Measurements from ENCODE around the gene DDO. TPM values are rescaled to one million over a fixed set of nuclear protein-coding genes. Genes with fewer than 3 reads are reported as not detected.

The DDO gene
- total and polyA plus RNA-seq, 9 donors, result 0.08 to 0.49 (median 0.22) TPM; not detected in 3

- H3K36me3 ChIP-seq (ENCODE audit: control insufficient read depth, insufficient read depth, low read length), result no peaks in the 10 kb centered on the region
- no peak overlapping the region for H3K27ac ChIP-seq (ENCODE audit: low read length)
- DNase-seq, result no peak
- no peaks in the 10 kb centered on the region for H3K4me1 ChIP-seq (ENCODE audit: control insufficient read depth, insufficient read depth, low read length)
- peaks cover 3% of the 10 kb centered on the region for H3K9me3 ChIP-seq (replicated peaks; ENCODE audit: control insufficient read depth, low read depth, low read length)
- H3K27me3 ChIP-seq (ENCODE audit: control insufficient read depth, insufficient read depth, low read length), result peaks cover 2% of the 10 kb centered on the region
- H3K4me3 ChIP-seq (ENCODE audit: low read length), result no peak overlapping the region
Measured at GRCh38 chr6:110422444-110422822, 7.1 kb upstream of the DDO start.

- peaks cover 3% of the 10 kb centered on the region for H3K9me3 ChIP-seq (replicated peaks; ENCODE audit: control insufficient read depth, low read depth, low read length)
- peaks cover 2% of the 10 kb centered on the region for H3K27me3 ChIP-seq (ENCODE audit: control insufficient read depth, insufficient read depth, low read length)
- 40% methylated on average over 2 of the region's 4 CpGs for WGBS (ENCODE audit: insufficient coverage)
- no peak overlapping the region for H3K27ac ChIP-seq (ENCODE audit: low read length)
- no peak overlapping the region for H3K4me3 ChIP-seq (ENCODE audit: low read length)
- peak; percentile 53 for DNase-seq
- H3K36me3 ChIP-seq (ENCODE audit: control insufficient read depth, insufficient read depth, low read length), result no peaks in the 10 kb centered on the region
- H3K4me1 ChIP-seq (ENCODE audit: control insufficient read depth, insufficient read depth, low read length), result no peaks in the 10 kb centered on the region
Measured at GRCh38 chr6:110421749-110422443, 6.5 kb upstream of the DDO start.

GRCh38 chr6:110419028-110419739 is 3.8 kb upstream of the DDO start:
- no peaks in the 10 kb centered on the region for H3K27me3 ChIP-seq (ENCODE audit: control insufficient read depth, insufficient read depth, low read length)
- H3K9me3 ChIP-seq (replicated peaks; ENCODE audit: control insufficient read depth, low read depth, low read length), result peaks cover 3% of the 10 kb centered on the region
- 82% methylated on average over 4 of the region's 6 CpGs for WGBS (ENCODE audit: insufficient coverage)
- H3K36me3 ChIP-seq (ENCODE audit: control insufficient read depth, insufficient read depth, low read length), result no peaks in the 10 kb centered on the region
- no peak overlapping the region for H3K4me3 ChIP-seq (ENCODE audit: low read length)
- DNase-seq, result no peak
- H3K4me1 ChIP-seq (ENCODE audit: control insufficient read depth, insufficient read depth, low read length), result no peaks in the 10 kb centered on the region
- no peak overlapping the region for H3K27ac ChIP-seq (ENCODE audit: low read length)

GRCh38 chr6:110418594-110418993 is 3.2 kb upstream of the DDO start:
- Histone ChIP-seq H3K27me3 (ENCODE audit: control insufficient read depth, insufficient read depth, low read length) (no peaks in the 10 kb centered on the region), H3K27ac (ENCODE audit: low read length) (no peak overlapping the region), H3K4me1 (ENCODE audit: control insufficient read depth, insufficient read depth, low read length) (no peaks in the 10 kb centered on the region), H3K4me3 (ENCODE audit: low read length) (no peak overlapping the region), H3K36me3 (ENCODE audit: control insufficient read depth, insufficient read depth, low read length) (no peaks in the 10 kb centered on the region), H3K9me3 (replicated peaks; ENCODE audit: control insufficient read depth, low read depth, low read length) (peaks cover 3% of the 10 kb centered on the region)
- no peak for DNase-seq
- 83% methylated on average over 1 of the region's 3 CpGs for WGBS (ENCODE audit: insufficient coverage)

GRCh38 chr6:110414669-110415068 is 706 bp downstream of the DDO start:
- Histone ChIP-seq H3K4me3 (ENCODE audit: low read length) (no peak overlapping the region), H3K36me3 (ENCODE audit: control insufficient read depth, insufficient read depth, low read length) (no peaks in the 10 kb centered on the region), H3K27ac (ENCODE audit: low read length) (no peak overlapping the region), H3K4me1 (ENCODE audit: control insufficient read depth, insufficient read depth, low read length) (no peaks in the 10 kb centered on the region), H3K9me3 (replicated peaks; ENCODE audit: control insufficient read depth, low read depth, low read length) (no peaks in the 10 kb centered on the region), H3K27me3 (ENCODE audit: control insufficient read depth, insufficient read depth, low read length) (no peaks in the 10 kb centered on the region)
- DNase-seq, result no peak
- 48% methylated on average over 2 of the region's 4 CpGs for WGBS (ENCODE audit: insufficient coverage)

GRCh38 chr6:110412360-110412759 is 3.0 kb downstream of the DDO start:
- Histone ChIP-seq H3K4me1 (ENCODE audit: control insufficient read depth, insufficient read depth, low read length) (no peaks in the 10 kb centered on the region), H3K9me3 (replicated peaks; ENCODE audit: control insufficient read depth, low read depth, low read length) (no peaks in the 10 kb centered on the region), H3K36me3 (ENCODE audit: control insufficient read depth, insufficient read depth, low read length) (no peaks in the 10 kb centered on the region), H3K27ac (ENCODE audit: low read length) (no peak overlapping the region), H3K27me3 (ENCODE audit: control insufficient read depth, insufficient read depth, low read length) (no peaks in the 10 kb centered on the region), H3K4me3 (ENCODE audit: low read length) (no peak overlapping the region)
- no peak for DNase-seq
- 78% methylated on average over 7 of the region's 8 CpGs for WGBS (ENCODE audit: insufficient coverage)

GRCh38 chr6:110410511-110410910 is 4.9 kb downstream of the DDO start:
- H3K27ac ChIP-seq (ENCODE audit: low read length), result no peak overlapping the region
- no CpG with 5 or more reads among the region's 4 CpGs for WGBS (ENCODE audit: insufficient coverage)
- no peaks in the 10 kb centered on the region for H3K4me1 ChIP-seq (ENCODE audit: control insufficient read depth, insufficient read depth, low read length)
- DNase-seq, result no peak
- H3K36me3 ChIP-seq (ENCODE audit: control insufficient read depth, insufficient read depth, low read length), result no peaks in the 10 kb centered on the region
- no peaks in the 10 kb centered on the region for H3K9me3 ChIP-seq (replicated peaks; ENCODE audit: control insufficient read depth, low read depth, low read length)
- H3K4me3 ChIP-seq (ENCODE audit: low read length), result no peak overlapping the region
- H3K27me3 ChIP-seq (ENCODE audit: control insufficient read depth, insufficient read depth, low read length), result no peaks in the 10 kb centered on the region

- H3K4me1 ChIP-seq (ENCODE audit: control insufficient read depth, insufficient read depth, low read length), result no peaks in the 10 kb centered on the region
- no peak overlapping the region for H3K27ac ChIP-seq (ENCODE audit: low read length)
- H3K36me3 ChIP-seq (ENCODE audit: control insufficient read depth, insufficient read depth, low read length), result no peaks in the 10 kb centered on the region
- H3K27me3 ChIP-seq (ENCODE audit: control insufficient read depth, insufficient read depth, low read length), result no peaks in the 10 kb centered on the region
- no peaks in the 10 kb centered on the region for H3K9me3 ChIP-seq (replicated peaks; ENCODE audit: control insufficient read depth, low read depth, low read length)
- no peak overlapping the region for H3K4me3 ChIP-seq (ENCODE audit: low read length)
- DNase-seq, result no peak
Measured at GRCh38 chr6:110409794-110410193, 5.6 kb downstream of the DDO start.

GRCh38 chr6:110408901-110409300 is 6.5 kb downstream of the DDO start:
- Histone ChIP-seq H3K36me3 (ENCODE audit: control insufficient read depth, insufficient read depth, low read length) (no peaks in the 10 kb centered on the region), H3K4me3 (ENCODE audit: low read length) (no peak overlapping the region), H3K27me3 (ENCODE audit: control insufficient read depth, insufficient read depth, low read length) (no peaks in the 10 kb centered on the region), H3K9me3 (replicated peaks; ENCODE audit: control insufficient read depth, low read depth, low read length) (no peaks in the 10 kb centered on the region), H3K27ac (ENCODE audit: low read length) (no peak overlapping the region), H3K4me1 (ENCODE audit: control insufficient read depth, insufficient read depth, low read length) (no peaks in the 10 kb centered on the region)
- WGBS (ENCODE audit: insufficient coverage), result 67% methylated on average over 6 of the region's 6 CpGs
- DNase-seq, result no peak

GRCh38 chr6:110404607-110405006 is 10.8 kb downstream of the DDO start:
- 59% methylated on average over 5 of the region's 8 CpGs for WGBS (ENCODE audit: insufficient coverage)
- H3K27ac ChIP-seq (ENCODE audit: low read length), result no peak overlapping the region
- H3K4me1 ChIP-seq (ENCODE audit: control insufficient read depth, insufficient read depth, low read length), result no peaks in the 10 kb centered on the region
- no peaks in the 10 kb centered on the region for H3K36me3 ChIP-seq (ENCODE audit: control insufficient read depth, insufficient read depth, low read length)
- H3K9me3 ChIP-seq (replicated peaks; ENCODE audit: control insufficient read depth, low read depth, low read length), result no peaks in the 10 kb centered on the region
- no peak for DNase-seq
- no peak overlapping the region for H3K4me3 ChIP-seq (ENCODE audit: low read length)
- H3K27me3 ChIP-seq (ENCODE audit: control insufficient read depth, insufficient read depth, low read length), result peaks cover 3% of the 10 kb centered on the region
